H1 (cell line): Measurements from ENCODE around the gene NR5A2.

ENCODE experiments used
- CHD2 ChIP-seq: IDR thresholded peaks from 2 replicates; pipeline ENCODE4 v1.6.1; 2012; ENCODE audit warnings: low read length, improper control_type of control experiment
- POLR2A ChIP-seq, 2 experiments: IDR thresholded peaks; 1 replicate in 1 of 2; 2 replicates in 1 of 2; pipeline ENCODE4 v1.6.1; 2011; ENCODE audit warnings: low read depth in 2 of 2, low read length in 2 of 2, mild to moderate bottlenecking in 2 of 2; ENCODE audit errors: control extremely low read depth in 1 of 2
- SP1 ChIP-seq: IDR thresholded peaks from 2 replicates; pipeline ENCODE4 v1.6.1; 2011; ENCODE audit warnings: low read depth, low read length
- SP4 ChIP-seq: IDR thresholded peaks from 2 replicates; pipeline ENCODE4 v1.6.1; 2012; ENCODE audit warnings: low read length, inconsistent platforms

- TF ChIP-seq SP4 (no peak), POLR2A (IDR thresholded peaks at IDR 0.05; ENCODE audit: control extremely low read depth in 1 of 2, low read depth in 2 of 2, low read length in 2 of 2) (no peak), SP1 (no peak), CHD2 (no peak)
Observed at GRCh38 chr1:200179781-200180160, 152.3 kb downstream of the NR5A2 start.
